A549 (cell line): Measurements from ENCODE around the gene ACVR1. TPM values are rescaled to one million over a fixed set of nuclear protein-coding genes. Genes with fewer than 3 reads are reported as not detected.

Source experiments
- ATAC-seq, 2 experiments: fragments of 200-7000 bp in 1 of 2; fragments of >200 bp in 1 of 2; cut with Nextera tagmentation in 1 of 2; cut with Tn5 transposase in 1 of 2; 3 replicates each; pipeline versions ENCODE4 v1.8.0 to v1.9.1; 2018 to 2020; ENCODE audit warnings: mild to moderate bottlenecking in 1 of 2, moderate library complexity in 1 of 2
- CTCF ChIA-PET: fragments of 300-600 bp; sonication (Branson Sonifier 250); formaldehyde crosslinking; extraction: SDS; loops from one replicate; lab custom pipeline; 2021; ENCODE audit warnings: antibody characterized with exemption, inconsistent platforms; lab: Yijun Ruan, JAX
- POLR2A ChIA-PET: fragments of 350-600 bp; formaldehyde crosslinking; extraction: SDS; loops from one replicate; lab custom pipeline; 2021; ENCODE audit warnings: antibody characterized with exemption, inconsistent platforms; lab: Yijun Ruan, JAX
- DNase-seq, 2 experiments: peaks; one replicate each; pipeline versions ENCODE4 v3.0.0 to v3.0.0-alpha.2; 2011 to 2016; ENCODE audit warnings: low read depth in 1 of 2, low spot score in 1 of 2
- FAIRE-seq: peaks from 2 replicates; lab custom pipeline; 2011; peaks lifted over from hg19 to GRCh38; lab: Jason Lieb, UNC
- H3K27ac ChIP-seq, 2 experiments: fragments of >200 bp; sonication (Bioruptor Twin); formaldehyde crosslinking; 3 replicates each; pipeline ENCODE4 v1.5.1; 2016 to 2017
- H3K4me1 ChIP-seq: fragments of >200 bp; sonication (Bioruptor Twin); formaldehyde crosslinking; 3 replicates; pipeline ENCODE4 v1.6.1; 2016
- H3K4me2 ChIP-seq: fragments of >200 bp; sonication (Bioruptor Twin); formaldehyde crosslinking; 3 replicates; pipeline ENCODE4 v1.6.1; 2016
- H3K4me3 ChIP-seq: fragments of >200 bp; sonication (Bioruptor Twin); formaldehyde crosslinking; 3 replicates; pipeline ENCODE4 v1.5.1; 2016
- H3K9me3 ChIP-seq: fragments of >200 bp; sonication (Bioruptor Twin); formaldehyde crosslinking; 3 replicates; pipeline ENCODE4 v1.6.1; 2016
- CBX2 ChIP-seq: fragments of 200-600 bp; sonication (generic); IDR thresholded peaks from 2 replicates; pipeline ENCODE4 v1.6.1; 2016; ENCODE audit warnings: low read depth, mild to moderate bottlenecking, borderline replicate concordance
- CBX8 ChIP-seq: fragments of 200-600 bp; sonication (generic); IDR thresholded peaks from 2 replicates; pipeline ENCODE4 v1.6.1; 2016
- EHF ChIP-seq: fragments of 250-450 bp; sonication (Bioruptor Pico); IDR thresholded peaks from 2 replicates; pipeline ENCODE4 v1.5.0; 2020; ENCODE audit warnings: mild to moderate bottlenecking
- FOSL2 ChIP-seq, 2 experiments: fragments of 450-650 bp in 1 of 2; fragments of >200 bp in 1 of 2; sonication (Bioruptor Twin) in 1 of 2; formaldehyde crosslinking; IDR thresholded peaks; 2 replicates each; pipeline versions ENCODE4 v1.5.0 to v1.6.1; 2016 to 2020; ENCODE audit warnings: mild to moderate bottlenecking in 1 of 2, moderate library complexity in 1 of 2
- HOXB13 ChIP-seq: fragments of 250-450 bp; sonication (Bioruptor Pico); IDR thresholded peaks from 2 replicates; pipeline ENCODE4 v1.5.0; 2020; ENCODE audit warnings: low read depth, mild to moderate bottlenecking, moderate library complexity
- HOXB5 ChIP-seq: fragments of 250-450 bp; sonication (Bioruptor Pico); IDR thresholded peaks from 2 replicates; pipeline ENCODE4 v1.5.0; 2020; ENCODE audit warnings: mild to moderate bottlenecking, moderate library complexity
- JUN ChIP-seq, 2 experiments: fragments of >200 bp; sonication (Bioruptor Twin); formaldehyde crosslinking; IDR thresholded peaks; 2 replicates in 1 of 2; 3 replicates in 1 of 2; pipeline ENCODE4 v1.6.1; 2016 to 2017
- JUNB ChIP-seq: fragments of >200 bp; sonication (Bioruptor Twin); formaldehyde crosslinking; IDR thresholded peaks from 2 replicates; pipeline ENCODE4 v1.6.1; 2016
- MAX ChIP-seq: IDR thresholded peaks from 2 replicates; pipeline ENCODE4 v1.6.1; 2012
- MYC ChIP-seq: IDR thresholded peaks from 2 replicates; pipeline ENCODE4 v1.6.1; 2012; ENCODE audit warnings: mild to moderate bottlenecking, inconsistent platforms, low read length, improper control_type of control experiment, borderline replicate concordance
- NFE2L2 ChIP-seq: fragments of 150-350 bp; conservative IDR thresholded peaks from 2 replicates; pipeline ENCODE4 v1.6.1; 2014; ENCODE audit warnings: low read length
- RARB ChIP-seq: fragments of 250-450 bp; sonication (Bioruptor Pico); IDR thresholded peaks from 2 replicates; pipeline ENCODE4 v1.8.0; 2021; ENCODE audit warnings: mild to moderate bottlenecking, moderate library complexity
- RCOR1 ChIP-seq: fragments of 150-350 bp; IDR thresholded peaks from 2 replicates; pipeline ENCODE4 v1.6.1; 2014; ENCODE audit warnings: antibody characterized with exemption, low read length, low read depth
- RFX5 ChIP-seq: fragments of 450-650 bp; IDR thresholded peaks from 2 replicates; pipeline ENCODE4 v1.7.1; 2014; ENCODE audit warnings: antibody characterized with exemption, mild to moderate bottlenecking, moderate library complexity
- SMC3 ChIP-seq: fragments of >200 bp; sonication (Bioruptor Twin); formaldehyde crosslinking; IDR thresholded peaks from 3 replicates; pipeline ENCODE4 v1.6.1; 2018; ENCODE audit warnings: inconsistent platforms
- SREBF2 ChIP-seq: fragments of 450-650 bp; IDR thresholded peaks from 2 replicates; pipeline ENCODE4 v1.6.1; 2014; ENCODE audit warnings: mild to moderate bottlenecking, moderate library complexity
- TFCP2L1 ChIP-seq: fragments of 250-450 bp; sonication (Bioruptor Pico); IDR thresholded peaks from 2 replicates; pipeline ENCODE4 v1.5.0; 2021; ENCODE audit warnings: mild to moderate bottlenecking
- ZSCAN20 ChIP-seq: fragments of 250-450 bp; sonication (Bioruptor Pico); IDR thresholded peaks from 2 replicates; pipeline ENCODE4 v1.8.0; 2022; ENCODE audit warnings: mild to moderate bottlenecking, moderate library complexity
- WGBS: methylation state at CpG from one replicate; pipeline ENCODE4 v1.1.6; 2017; ENCODE audit errors: missing lambda C conversion rate; 5-methylcytosine and 5-hydroxymethylcytosine counted together
- polyA plus RNA-seq, 4 experiments: library from polyadenylated mRNA; depleted of rRNA in 3 of 4; stranded (reverse); fragments of >200 nt; fragmentation: RNase III in 1 of 4; extraction: RNeasy Plus Mini Kit Qiagen cat#74134 plus additional on column Dnase treatment in 1 of 4; gene quantifications; 2 replicates in 3 of 4; 3 replicates in 1 of 4; pipeline ENCODE4 v1.2.3, GENCODE V29; 2011 to 2017
- TF ChIP-seq, protein P1 (sequence below): fragments of 150-350 bp; IDR thresholded peaks from 2 replicates; pipeline ENCODE4 v1.6.1; 2014; ENCODE audit warnings: low read depth, mild to moderate bottlenecking, low read length
- TF ChIP-seq, protein P2 (sequence below): fragments of 450-650 bp; IDR thresholded peaks from 2 replicates; pipeline ENCODE4 v1.6.1; 2014; ENCODE audit warnings: antibody characterized with exemption
- TF ChIP-seq, protein P3 (sequence below): fragments of 200-600 bp; sonication (generic); IDR thresholded peaks from 2 replicates; pipeline ENCODE4 v1.6.1; 2016; ENCODE audit warnings: antibody characterized with exemption, mild to moderate bottlenecking, moderate library complexity

ACVR1 gene
- polyA plus RNA-seq, 2 of the 4 experiments (the other 2 are of a cell fraction), result 14.6 to 21.6 TPM

DNA sequence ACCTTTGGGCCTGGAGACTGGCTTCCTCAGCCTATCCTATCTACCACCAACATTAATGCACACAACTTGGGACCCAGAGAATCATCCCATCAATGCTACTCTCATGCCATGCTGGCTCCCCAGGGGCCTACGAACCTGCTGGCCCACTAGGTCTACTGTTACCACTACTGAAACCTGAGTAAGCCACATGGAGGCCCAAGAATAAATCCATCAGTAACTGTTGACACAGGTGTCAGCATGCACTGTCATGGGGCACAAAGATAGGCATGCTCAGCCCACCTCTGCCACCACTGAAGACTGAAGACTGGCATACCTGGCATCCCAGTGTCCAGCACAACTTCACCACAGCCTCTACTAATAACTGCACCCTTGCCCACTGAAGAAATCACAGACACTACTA lies 176.3 kb downstream of the ACVR1 start:
- TF ChIP-seq JUN (IDR thresholded peaks at IDR 0.05), result no peak
- TF ChIP-seq, protein P1, sequence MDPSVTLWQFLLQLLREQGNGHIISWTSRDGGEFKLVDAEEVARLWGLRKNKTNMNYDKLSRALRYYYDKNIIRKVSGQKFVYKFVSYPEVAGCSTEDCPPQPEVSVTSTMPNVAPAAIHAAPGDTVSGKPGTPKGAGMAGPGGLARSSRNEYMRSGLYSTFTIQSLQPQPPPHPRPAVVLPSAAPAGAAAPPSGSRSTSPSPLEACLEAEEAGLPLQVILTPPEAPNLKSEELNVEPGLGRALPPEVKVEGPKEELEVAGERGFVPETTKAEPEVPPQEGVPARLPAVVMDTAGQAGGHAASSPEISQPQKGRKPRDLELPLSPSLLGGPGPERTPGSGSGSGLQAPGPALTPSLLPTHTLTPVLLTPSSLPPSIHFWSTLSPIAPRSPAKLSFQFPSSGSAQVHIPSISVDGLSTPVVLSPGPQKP, result no peak
- TF ChIP-seq, all 56 proteins: peak for 0
- 0% methylated on average over 1 of the region's 1 CpG for WGBS
- Histone ChIP-seq H3K4me1 (no peaks in the 10 kb centered on the region), H3K9me3 (no peaks in the 10 kb centered on the region), H3K4me3 (no peak overlapping the region), H3K4me2 (no peak overlapping the region), H3K27ac (no peak overlapping the region)
- ATAC-seq (no peak), DNase-seq (no peak), FAIRE-seq (no peak)
- CTCF ChIA-PET, result no interaction called here
- POLR2A ChIA-PET, result no interaction called here

GRCh38 chr2:157699009-157699408 lies 177.1 kb downstream of the ACVR1 start:
- no peak for ATAC-seq
- POLR2A ChIA-PET, result no interaction called here

DNA sequence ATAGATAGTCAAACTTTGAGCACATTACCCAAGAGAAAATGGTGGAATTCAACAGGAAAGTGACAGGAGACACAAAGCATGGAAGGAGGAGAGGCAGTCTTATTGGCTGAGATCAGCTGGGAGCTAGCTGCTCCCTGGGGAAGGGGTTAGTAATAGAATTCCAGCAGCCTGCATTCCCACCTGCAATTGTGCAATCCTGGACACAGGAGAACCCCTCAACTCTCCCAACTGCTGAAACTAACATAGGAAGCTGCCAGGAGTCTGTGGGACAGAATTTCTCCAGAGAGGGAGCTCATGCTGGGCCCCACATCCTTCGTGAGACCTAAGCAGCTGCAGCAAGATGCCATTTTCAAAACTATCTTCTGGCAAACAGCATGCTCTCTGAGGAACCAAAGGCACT lies 177.7 kb downstream of the ACVR1 start:
- ChIA-PET CTCF (no interaction called here), POLR2A (no interaction called here)
- FAIRE-seq (no peak), ATAC-seq (no peak), DNase-seq (no peak)
- 0% methylated on average over 1 of the region's 1 CpG for WGBS
- H3K27ac ChIP-seq, result no peak overlapping the region
- TF ChIP-seq NFE2L2 (no peak), MYC (no peak), FOSL2 (IDR thresholded peaks at IDR 0.05) (no peak), FOSL2 (CRISPR knock-in tag; IDR thresholded peaks at IDR 0.05) (no peak), JUNB (no peak), RARB (CRISPR knock-in tag) (no peak), CBX8 (no peak), JUN (IDR thresholded peaks at IDR 0.05) (no peak), EHF (no peak), CBX2 (no peak), TFCP2L1 (no peak), SREBF2 (no peak), ZSCAN20 (CRISPR knock-in tag) (no peak), RCOR1 (no peak), HOXB13 (CRISPR knock-in tag) (no peak)
- TF ChIP-seq, protein P2, sequence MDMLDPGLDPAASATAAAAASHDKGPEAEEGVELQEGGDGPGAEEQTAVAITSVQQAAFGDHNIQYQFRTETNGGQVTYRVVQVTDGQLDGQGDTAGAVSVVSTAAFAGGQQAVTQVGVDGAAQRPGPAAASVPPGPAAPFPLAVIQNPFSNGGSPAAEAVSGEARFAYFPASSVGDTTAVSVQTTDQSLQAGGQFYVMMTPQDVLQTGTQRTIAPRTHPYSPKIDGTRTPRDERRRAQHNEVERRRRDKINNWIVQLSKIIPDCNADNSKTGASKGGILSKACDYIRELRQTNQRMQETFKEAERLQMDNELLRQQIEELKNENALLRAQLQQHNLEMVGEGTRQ, result no peak
- no peak overlapping the region for H3K4me3 ChIP-seq
- no peak overlapping the region for H3K4me2 ChIP-seq
- H3K9me3 ChIP-seq, result no peaks in the 10 kb centered on the region
- no peaks in the 10 kb centered on the region for H3K4me1 ChIP-seq

More at GRCh38 chr2:157699009-157699408, 177.1 kb downstream of the ACVR1 start:
- no peak for FAIRE-seq
- H3K4me3 ChIP-seq, result no peak overlapping the region
- no peak for TF ChIP-seq RFX5
- TF ChIP-seq RCOR1, result no peak
- TF ChIP-seq MAX, result no peak
- no peak for TF ChIP-seq JUN (IDR thresholded peaks at IDR 0.05)
- TF ChIP-seq SMC3, result no peak
- TF ChIP-seq, protein P3, sequence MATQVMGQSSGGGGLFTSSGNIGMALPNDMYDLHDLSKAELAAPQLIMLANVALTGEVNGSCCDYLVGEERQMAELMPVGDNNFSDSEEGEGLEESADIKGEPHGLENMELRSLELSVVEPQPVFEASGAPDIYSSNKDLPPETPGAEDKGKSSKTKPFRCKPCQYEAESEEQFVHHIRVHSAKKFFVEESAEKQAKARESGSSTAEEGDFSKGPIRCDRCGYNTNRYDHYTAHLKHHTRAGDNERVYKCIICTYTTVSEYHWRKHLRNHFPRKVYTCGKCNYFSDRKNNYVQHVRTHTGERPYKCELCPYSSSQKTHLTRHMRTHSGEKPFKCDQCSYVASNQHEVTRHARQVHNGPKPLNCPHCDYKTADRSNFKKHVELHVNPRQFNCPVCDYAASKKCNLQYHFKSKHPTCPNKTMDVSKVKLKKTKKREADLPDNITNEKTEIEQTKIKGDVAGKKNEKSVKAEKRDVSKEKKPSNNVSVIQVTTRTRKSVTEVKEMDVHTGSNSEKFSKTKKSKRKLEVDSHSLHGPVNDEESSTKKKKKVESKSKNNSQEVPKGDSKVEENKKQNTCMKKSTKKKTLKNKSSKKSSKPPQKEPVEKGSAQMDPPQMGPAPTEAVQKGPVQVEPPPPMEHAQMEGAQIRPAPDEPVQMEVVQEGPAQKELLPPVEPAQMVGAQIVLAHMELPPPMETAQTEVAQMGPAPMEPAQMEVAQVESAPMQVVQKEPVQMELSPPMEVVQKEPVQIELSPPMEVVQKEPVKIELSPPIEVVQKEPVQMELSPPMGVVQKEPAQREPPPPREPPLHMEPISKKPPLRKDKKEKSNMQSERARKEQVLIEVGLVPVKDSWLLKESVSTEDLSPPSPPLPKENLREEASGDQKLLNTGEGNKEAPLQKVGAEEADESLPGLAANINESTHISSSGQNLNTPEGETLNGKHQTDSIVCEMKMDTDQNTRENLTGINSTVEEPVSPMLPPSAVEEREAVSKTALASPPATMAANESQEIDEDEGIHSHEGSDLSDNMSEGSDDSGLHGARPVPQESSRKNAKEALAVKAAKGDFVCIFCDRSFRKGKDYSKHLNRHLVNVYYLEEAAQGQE, result no peak
- no peak for TF ChIP-seq HOXB5 (CRISPR knock-in tag)
- no peak for TF ChIP-seq CBX2
- TF ChIP-seq, all 56 proteins: peak for 0
- 28% methylated on average over 3 of the region's 3 CpGs for WGBS
- CTCF ChIA-PET, result no interaction called here
- Histone ChIP-seq H3K9me3 (no peaks in the 10 kb centered on the region), H3K27ac (no peak overlapping the region), H3K4me1 (no peaks in the 10 kb centered on the region), H3K4me2 (no peak overlapping the region)
- no peak for DNase-seq
